Peyer's patch (tissue), 4 donors: ENCODE data around the gene SETD6.

Source experiments
- CTCF ChIP-seq, 6 experiments: fragments of 450-650 bp in 4 of 6; fragments of 200-600 bp in 2 of 6; sonication (generic) in 1 of 6; IDR thresholded peaks; one replicate each; pipeline ENCODE4 v1.5.1; 2017 to 2019; ENCODE audit warnings: antibody characterized with exemption in 6 of 6, mild to moderate bottlenecking in 3 of 6, moderate library complexity in 1 of 6
- POLR2A ChIP-seq, 2 donors: fragments of 450-650 bp; IDR thresholded peaks; one replicate each; pipeline ENCODE4 v1.5.1; 2017; ENCODE audit warnings: antibody characterized with exemption in 2 of 2, mild to moderate bottlenecking in 2 of 2, moderate library complexity in 2 of 2

- TF ChIP-seq CTCF (IDR thresholded peaks at IDR 0.05) (no peak), POLR2A (IDR thresholded peaks at IDR 0.05) (no peak)
These were observed 7.2 kb upstream of the SETD6 start for GRCh38 chr16:58507963-58508670.
